Colonic mucosa (tissue), 4 donors: ENCODE results near the gene RASAL2. TPM values are rescaled to one million over a fixed set of nuclear protein-coding genes. Genes with fewer than 3 reads are reported as not detected.

ENCODE experiments used
- DNase-seq: peaks from one replicate; pipeline ENCODE4 v3.0.0-alpha.2; 2020
- H3K27ac ChIP-seq: fragments of 200-600 bp; one replicate; pipeline ENCODE4 v1.8.0; 2021
- H3K27me3 ChIP-seq: fragments of 200-600 bp; one replicate; pipeline ENCODE4 v1.8.0; 2021
- H3K36me3 ChIP-seq: fragments of 200-600 bp; one replicate; pipeline ENCODE4 v1.8.0; 2021
- H3K4me1 ChIP-seq: fragments of 200-600 bp; one replicate; pipeline ENCODE4 v1.8.0; 2021; ENCODE audit warnings: mild to moderate bottlenecking
- H3K4me3 ChIP-seq: fragments of 200-600 bp; one replicate; pipeline ENCODE4 v1.8.0; 2021
- H3K9ac ChIP-seq, 2 donors: one replicate each; pipeline ENCODE4 v1.7.0; 2013; ENCODE audit warnings: control low read depth in 2 of 2, low read depth in 2 of 2, low read length in 2 of 2
- H3K9me3 ChIP-seq: fragments of 200-600 bp; one replicate; pipeline ENCODE4 v1.8.0; 2021
- CTCF ChIP-seq: fragments of 200-600 bp; IDR thresholded peaks from one replicate; pipeline ENCODE4 v1.8.0; 2022; ENCODE audit warnings: antibody characterized with exemption, mild to moderate bottlenecking
- intact Hi-C: fragments of 100-400 bp; cut with DNase I; formaldehyde crosslinking; loops from one replicate; pipeline ENCODE4 v1.14.1; 2022
- total RNA-seq, 2 donors: library from RNA; stranded (reverse); fragmentation: NEBNext Ultra II Directional in 1 of 2; extraction: Animal tissue kit (Norgen Biotek cat#: 25700) in 1 of 2; gene quantifications; one replicate each; pipeline ENCODE4 v1.2.1, GENCODE V29; 2021
- donor health status: healthy.
- donor health status: DM: no; HTN: no; CAD: no.
- donor health status: DM: no; HTN: no; CAD: no.

Gene RASAL2
- total RNA-seq, 2 donors from 2014 or later = 9.7 to 11.8 TPM

GRCh38 chr1:178283409-178283808, 189.5 kb downstream of the RASAL2 start:
- no peak overlapping the region for H3K9ac ChIP-seq
- H3K27me3 ChIP-seq = no peaks in the 10 kb centered on the region
- no peak for TF ChIP-seq CTCF
- no peak overlapping the region for H3K4me3 ChIP-seq
- no peak overlapping the region for H3K27ac ChIP-seq
- no peaks in the 10 kb centered on the region for H3K9me3 ChIP-seq
- no peaks in the 10 kb centered on the region for H3K36me3 ChIP-seq
- H3K4me1 ChIP-seq = no peaks in the 10 kb centered on the region
- DNase-seq = no peak
- intact Hi-C loops = loop anchor here (5.0 kb wide), 1 partner anchor 251 kb away; no protein-coding TSS in a partner anchor

GRCh38 chr1:178284058-178284457, 190.2 kb downstream of the RASAL2 start:
- intact Hi-C loops = loop anchor here (5.0 kb wide), 1 partner anchor 252 kb away; no protein-coding TSS in a partner anchor
- no peak overlapping the region for H3K27ac ChIP-seq
- DNase-seq = no peak
- no peak for TF ChIP-seq CTCF
- no peaks in the 10 kb centered on the region for H3K27me3 ChIP-seq
- no peaks in the 10 kb centered on the region for H3K36me3 ChIP-seq
- no peaks in the 10 kb centered on the region for H3K4me1 ChIP-seq
- no peak overlapping the region for H3K9ac ChIP-seq
- H3K9me3 ChIP-seq = no peaks in the 10 kb centered on the region
- no peak overlapping the region for H3K4me3 ChIP-seq

- no peaks in the 10 kb centered on the region for H3K9me3 ChIP-seq
- no peaks in the 10 kb centered on the region for H3K4me1 ChIP-seq
- no peak overlapping the region for H3K4me3 ChIP-seq
- no peak for DNase-seq
- intact Hi-C loops = no loop called here
- H3K36me3 ChIP-seq = no peaks in the 10 kb centered on the region
- no peak overlapping the region for H3K27ac ChIP-seq
- H3K9ac ChIP-seq = no peak overlapping the region
- TF ChIP-seq CTCF = no peak
- H3K27me3 ChIP-seq = no peaks in the 10 kb centered on the region
Observed at GRCh38 chr1:178291166-178291565, 197.3 kb downstream of the RASAL2 start.

GRCh38 chr1:178294654-178295053, 200.8 kb downstream of the RASAL2 start:
- Histone ChIP-seq H3K36me3 (no peaks in the 10 kb centered on the region), H3K9me3 (no peaks in the 10 kb centered on the region), H3K27me3 (no peaks in the 10 kb centered on the region), H3K4me3 (no peak overlapping the region), H3K27ac (no peak overlapping the region), H3K9ac (no peak overlapping the region), H3K4me1 (no peaks in the 10 kb centered on the region)
- no peak for TF ChIP-seq CTCF
- DNase-seq = no peak
- intact Hi-C loops = no loop called here

- Histone ChIP-seq H3K27ac (peak overlapping the region; percentile 16), H3K27me3 (no peaks in the 10 kb centered on the region), H3K36me3 (no peaks in the 10 kb centered on the region), H3K4me3 (no peak overlapping the region), H3K9ac (peak overlapping the region in 1 of 2 donors; percentile 3), H3K4me1 (no peaks in the 10 kb centered on the region), H3K9me3 (no peaks in the 10 kb centered on the region)
- no peak for TF ChIP-seq CTCF
- intact Hi-C loops = no loop called here
- DNase-seq = no peak
Observed at GRCh38 chr1:178300352-178300699, 206.4 kb downstream of the RASAL2 start.

- no peak for DNase-seq
- no peak overlapping the region for H3K9ac ChIP-seq
- no peaks in the 10 kb centered on the region for H3K9me3 ChIP-seq
- H3K27me3 ChIP-seq = no peaks in the 10 kb centered on the region
- intact Hi-C loops = no loop called here
- no peaks in the 10 kb centered on the region for H3K4me1 ChIP-seq
- peak overlapping the region; percentile 15 for H3K27ac ChIP-seq
- TF ChIP-seq CTCF = no peak
- H3K36me3 ChIP-seq = no peaks in the 10 kb centered on the region
- no peak overlapping the region for H3K4me3 ChIP-seq
Observed at GRCh38 chr1:178301141-178301540, 207.2 kb downstream of the RASAL2 start.
